HepG2 (cell line): ENCODE results near the gene LRRFIP2. TPM values are rescaled to one million over a fixed set of nuclear protein-coding genes. Genes with fewer than 3 reads are reported as not detected.
A peak's percentile ranks its signal among the peaks of the same experiment; 100 is the strongest.

Experiments used
- CEBPG ChIP-seq: IDR thresholded peaks from 2 replicates; pipeline ENCODE4 v1.6.1; 2016
- CENPBD1 ChIP-seq: sonication (generic); formaldehyde crosslinking; IDR thresholded peaks from 2 replicates; pipeline ENCODE4 v1.8.0; 2022; ENCODE audit warnings: missing genetic modification reagents, low read depth, mild to moderate bottlenecking, borderline replicate concordance
- CSRNP2 ChIP-seq: sonication (generic); formaldehyde crosslinking; conservative IDR thresholded peaks from 2 replicates; pipeline ENCODE4 v1.8.0; 2022; ENCODE audit warnings: low read depth, missing genetic modification reagents
- ELF3 ChIP-seq: IDR thresholded peaks from 2 replicates; pipeline ENCODE4 v1.6.1; 2016; ENCODE audit warnings: missing genetic modification reagents, missing compliant biosample characterization
- GLMP ChIP-seq: sonication (generic); formaldehyde crosslinking; IDR thresholded peaks from 2 replicates; pipeline ENCODE4 v1.9.0; 2021; ENCODE audit warnings: missing genetic modification reagents, mild to moderate bottlenecking, borderline replicate concordance
- HDAC2 ChIP-seq: sonication (generic); formaldehyde crosslinking; IDR thresholded peaks from 2 replicates; pipeline ENCODE4 v1.4.0; 2020; ENCODE audit warnings: missing genetic modification reagents
- HNF4A ChIP-seq: sonication (generic); formaldehyde crosslinking; IDR thresholded peaks from 2 replicates; pipeline ENCODE4 v1.4.0; 2020; ENCODE audit warnings: missing genetic modification reagents
- IRX3 ChIP-seq: sonication (generic); formaldehyde crosslinking; IDR thresholded peaks from 2 replicates; pipeline ENCODE4 v1.8.1; 2023; ENCODE audit warnings: mild to moderate bottlenecking, low read depth, missing genetic modification reagents, borderline replicate concordance
- KDM1A ChIP-seq: IDR thresholded peaks from 2 replicates; pipeline ENCODE4 v1.6.1; 2016; ENCODE audit warnings: missing compliant biosample characterization
- NR2C2 ChIP-seq: sonication (generic); formaldehyde crosslinking; IDR thresholded peaks from 2 replicates; pipeline ENCODE4 v1.4.0; 2020; ENCODE audit warnings: missing genetic modification reagents, mild to moderate bottlenecking, moderate library complexity, borderline replicate concordance
- RBFOX2 ChIP-seq: fragments of 200-400 bp; formaldehyde crosslinking; IDR thresholded peaks from 2 replicates; pipeline ENCODE4 v1.6.1; 2017; ENCODE audit warnings: low read depth, mild to moderate bottlenecking, low read length
- RXRB ChIP-seq: IDR thresholded peaks from 2 replicates; pipeline ENCODE4 v1.6.1; 2016; ENCODE audit warnings: borderline replicate concordance, missing genetic modification reagents, missing compliant biosample characterization
- TARDBP ChIP-seq: sonication (generic); formaldehyde crosslinking; IDR thresholded peaks from 2 replicates; pipeline ENCODE4 v1.8.0; 2022; ENCODE audit warnings: mild to moderate bottlenecking, missing genetic modification reagents
- TEAD3 ChIP-seq: optimal IDR thresholded peaks from 2 replicates; pipeline ENCODE3; 2016; ENCODE audit warnings: borderline replicate concordance
- TOE1 ChIP-seq: sonication (generic); formaldehyde crosslinking; IDR thresholded peaks from 2 replicates; pipeline ENCODE4 v1.4.0; 2020; ENCODE audit warnings: mild to moderate bottlenecking, missing genetic modification reagents
- ZBTB46 ChIP-seq: sonication (generic); formaldehyde crosslinking; IDR thresholded peaks from 2 replicates; pipeline ENCODE4 v1.4.0; 2020; ENCODE audit warnings: mild to moderate bottlenecking, missing genetic modification reagents, borderline replicate concordance
- ZGPAT ChIP-seq: IDR thresholded peaks from 2 replicates; pipeline ENCODE4 v1.6.1; 2016; ENCODE audit warnings: mild to moderate bottlenecking
- ZNF12 ChIP-seq: sonication (generic); formaldehyde crosslinking; IDR thresholded peaks from 2 replicates; pipeline ENCODE4 v1.5.0; 2020; ENCODE audit warnings: missing genetic modification reagents
- ZNF292 ChIP-seq: sonication (generic); formaldehyde crosslinking; IDR thresholded peaks from 2 replicates; pipeline ENCODE4 v1.8.1; 2022; ENCODE audit warnings: mild to moderate bottlenecking, low read depth, missing genetic modification reagents, borderline replicate concordance
- ZNF382 ChIP-seq: sonication (generic); formaldehyde crosslinking; IDR thresholded peaks from 2 replicates; pipeline ENCODE4 v1.5.0; 2020; ENCODE audit warnings: missing genetic modification reagents, mild to moderate bottlenecking, borderline replicate concordance
- ZNF607 ChIP-seq: sonication (generic); formaldehyde crosslinking; IDR thresholded peaks from 2 replicates; pipeline ENCODE4 v1.5.1; 2020; ENCODE audit warnings: missing genetic modification reagents, mild to moderate bottlenecking, borderline replicate concordance
- ZNF780A ChIP-seq: sonication (generic); formaldehyde crosslinking; IDR thresholded peaks from 2 replicates; pipeline ENCODE4 v1.8.0; 2022; ENCODE audit warnings: mild to moderate bottlenecking, missing genetic modification reagents, moderate library complexity
- ZNF816 ChIP-seq: sonication (generic); formaldehyde crosslinking; IDR thresholded peaks from 2 replicates; pipeline ENCODE4 v1.8.0; 2022; ENCODE audit warnings: missing genetic modification reagents, mild to moderate bottlenecking, borderline replicate concordance
- ZNF850 ChIP-seq: sonication (generic); formaldehyde crosslinking; conservative IDR thresholded peaks from 2 replicates; pipeline ENCODE4 v1.9.0; 2021; ENCODE audit warnings: mild to moderate bottlenecking, missing genetic modification reagents
- ZSCAN21 ChIP-seq: sonication (generic); formaldehyde crosslinking; IDR thresholded peaks from 2 replicates; pipeline ENCODE4 v1.8.0; 2022; ENCODE audit warnings: mild to moderate bottlenecking, missing genetic modification reagents, moderate library complexity, borderline replicate concordance
- polyA plus RNA-seq, 8 experiments: library from polyadenylated mRNA; depleted of rRNA in 3 of 8; stranded (reverse) in 7 of 8; unstranded in 1 of 8; fragments of >200 nt; fragmentation: Illumina TruSeq in 4 of 8; extraction: Trizol in 4 of 8; gene quantifications; 2 replicates each; pipeline versions ENCODE4 v1.2.1 to v1.2.3, GENCODE V29; 2011 to 2016; ENCODE audit warnings: low read depth in 4 of 8, missing spikeins in 1 of 8, mixed read lengths in 1 of 8; ENCODE audit not compliant: insufficient read depth in 1 of 8
- total RNA-seq, 5 experiments: library from RNA; depleted of rRNA; stranded (reverse); fragments of >200 nt; fragmentation: Illumina TruSeq; extraction: Trizol; gene quantifications; 2 replicates each; pipeline ENCODE4 v1.2.3, GENCODE V29; 2016; ENCODE audit warnings: low read depth in 1 of 5

LRRFIP2 gene
- total and polyA plus RNA-seq, 2 of the 13 experiments (the other 11 are each of a cell fraction or from before 2014, with no cell fraction given): 13.5 to 32.2 TPM

- TF ChIP-seq CSRNP2 (CRISPR knock-in tag): no peak
- no peak for TF ChIP-seq ZNF850
- peak; percentile 67; the same call in 1 of the 2 replicates for TF ChIP-seq ZNF12 (CRISPR knock-in tag)
- TF ChIP-seq ZNF292 (CRISPR knock-in tag): peak; percentile 39; the same call in 1 of the 2 replicates
- no peak for TF ChIP-seq KDM1A (CRISPR knock-in tag)
- no peak for TF ChIP-seq ZNF780A (CRISPR knock-in tag)
- peak; percentile 49 for TF ChIP-seq CEBPG (CRISPR knock-in tag)
- 0 out of 2 replicates have a peak, but pooled peaks have one; percentile 37 for TF ChIP-seq HDAC2 (CRISPR knock-in tag)
- TF ChIP-seq ZNF382: no peak
- peak; percentile 35; the same call in 1 of the 2 replicates for TF ChIP-seq ZGPAT (CRISPR knock-in tag)
- TF ChIP-seq NR2C2 (CRISPR knock-in tag): peak; percentile 81
- TF ChIP-seq HNF4A (CRISPR knock-in tag): peak; percentile 84
- TF ChIP-seq ZBTB46 (CRISPR knock-in tag): no peak
- no peak for TF ChIP-seq CENPBD1
- TF ChIP-seq ZNF607 (CRISPR knock-in tag): no peak
- no peak for TF ChIP-seq IRX3 (CRISPR knock-in tag)
- peak; percentile 20; the same call in 1 of the 2 replicates for TF ChIP-seq TARDBP (CRISPR knock-in tag)
- TF ChIP-seq TEAD3 (CRISPR knock-in tag): peak; percentile 26
- peak; percentile 64; the same call in 1 of the 2 replicates for TF ChIP-seq RXRB (CRISPR knock-in tag)
- no peak for TF ChIP-seq ZSCAN21 (CRISPR knock-in tag)
- TF ChIP-seq ZNF816: no peak
- no peak for TF ChIP-seq GLMP (CRISPR knock-in tag)
- no peak for TF ChIP-seq TOE1
- TF ChIP-seq RBFOX2: no peak
- 0 out of 2 replicates have a peak, but pooled peaks have one; percentile 25 for TF ChIP-seq ELF3 (CRISPR knock-in tag)
These were observed 47.0 kb downstream of the LRRFIP2 start (continued) for GRCh38 chr3:37127340-37127739.
